ENCODE results near the gene GALNT17. TPM values are rescaled to one million over a fixed set of nuclear protein-coding genes. Genes with fewer than 3 reads are reported as not detected.

GALNT17 gene
- total and polyA plus RNA-seq, 11 donors: 16.9 to 116 (median 73.1) TPM

DNA sequence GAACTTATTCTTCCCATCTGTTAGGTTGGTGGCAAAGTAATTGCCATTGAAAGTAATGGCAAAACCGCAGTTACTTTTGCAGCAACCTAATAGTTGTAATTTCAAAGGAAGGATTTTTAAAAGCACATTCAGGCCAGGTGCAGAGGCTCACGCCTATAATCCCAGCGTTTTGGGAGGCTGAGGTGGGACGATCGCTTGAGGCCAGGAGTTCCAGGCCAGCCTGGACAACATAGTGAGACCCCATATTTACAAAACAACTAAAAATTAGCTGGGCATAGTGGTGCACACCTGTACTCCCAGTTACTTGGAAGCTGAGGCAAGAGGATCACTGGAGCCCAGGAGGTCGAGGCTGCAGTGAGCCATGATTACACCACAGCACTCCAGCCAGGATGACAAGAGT, 374.9 kb downstream of the GALNT17 start:
- DNase-seq (no peak), ATAC-seq (no peak)
- H3K4me1 ChIP-seq: no peaks in the 10 kb centered on the region
- WGBS, 4 donors: 84 to 89% (median 85%) methylated on average over 6 of the region's 6 CpGs
- intact Hi-C loops (cut with DNase I): no loop called here
- H3K9me3 ChIP-seq: no peaks in the 10 kb centered on the region
- no peak overlapping the region for H3K4me3 ChIP-seq
- no peaks in the 10 kb centered on the region for H3K36me3 ChIP-seq
- TF ChIP-seq CTCF (IDR thresholded peaks at IDR 0.05): no peak
- no peak overlapping the region for H3K27ac ChIP-seq
- H3K27me3 ChIP-seq: no peaks in the 10 kb centered on the region

GRCh38 chr7:71507680-71508602, 376.0 kb downstream of the GALNT17 start:
- 65 to 83% (median 75%) methylated on average over 14 of the region's 14 CpGs for WGBS, 4 donors
- H3K4me3 ChIP-seq: no peak overlapping the region
- intact Hi-C loops (cut with DNase I): no loop called here
- ATAC-seq (no peak), DNase-seq (no peak)
- H3K27me3 ChIP-seq: no peaks in the 10 kb centered on the region
- no peaks in the 10 kb centered on the region for H3K9me3 ChIP-seq
- H3K36me3 ChIP-seq: no peaks in the 10 kb centered on the region
- no peak overlapping the region for H3K27ac ChIP-seq
- H3K4me1 ChIP-seq: no peaks in the 10 kb centered on the region
- TF ChIP-seq CTCF (IDR thresholded peaks at IDR 0.05) (no peak), POLR2A (IDR thresholded peaks at IDR 0.05) (no peak)

GRCh38 chr7:71509381-71509780, 377.4 kb downstream of the GALNT17 start:
- Histone ChIP-seq H3K4me1 (no peaks in the 10 kb centered on the region), H3K9me3 (no peaks in the 10 kb centered on the region), H3K27me3 (no peaks in the 10 kb centered on the region), H3K27ac (no peak overlapping the region), H3K36me3 (no peaks in the 10 kb centered on the region), H3K4me3 (no peak overlapping the region)
- 33 to 59% (median 47%) methylated on average over 1 of the region's 1 CpG for WGBS, 4 donors
- DNase-seq: no peak
- peak in 3 of 4 donors; percentile 24 to 65 (median 48) for ATAC-seq
- intact Hi-C loops (cut with DNase I): no loop called here
- TF ChIP-seq POLR2A (IDR thresholded peaks at IDR 0.05): no peak
- no peak for TF ChIP-seq CTCF (IDR thresholded peaks at IDR 0.05)

DNA sequence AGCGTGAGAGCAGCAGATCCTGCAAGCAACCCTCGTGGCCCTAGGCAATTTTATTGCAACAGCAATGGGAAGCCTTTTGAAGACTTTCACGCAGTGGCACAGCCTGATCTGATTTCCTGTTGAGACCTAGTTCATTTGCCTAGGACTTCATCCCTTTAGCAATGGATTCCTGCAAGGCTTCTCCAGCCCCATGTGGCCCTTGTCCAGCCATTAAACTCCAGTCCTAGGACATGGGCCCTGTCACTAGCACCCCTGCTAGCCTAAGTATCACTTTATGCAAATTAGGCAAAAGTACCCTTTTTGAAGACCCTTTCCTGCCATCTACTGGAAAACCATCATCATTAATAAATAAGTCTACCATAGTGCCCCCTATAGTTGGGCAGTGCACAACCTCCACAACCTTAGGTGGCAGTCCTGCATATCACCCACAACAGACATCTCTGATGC, 379.4 kb downstream of the GALNT17 start:
- Histone ChIP-seq H3K27me3 (no peaks in the 10 kb centered on the region), H3K27ac (no peak overlapping the region), H3K4me3 (no peak overlapping the region), H3K9me3 (no peaks in the 10 kb centered on the region), H3K36me3 (no peaks in the 10 kb centered on the region), H3K4me1 (no peaks in the 10 kb centered on the region)
- WGBS, 4 donors: 80 to 83% (median 81%) methylated on average over 3 of the region's 3 CpGs
- TF ChIP-seq CTCF (IDR thresholded peaks at IDR 0.05) (peak in 2 of 12 donors; percentile 16 to 29), POLR2A (IDR thresholded peaks at IDR 0.05) (no peak)
- intact Hi-C loops (cut with DNase I): loop anchor here in 4 of 10 donors (10.0 kb wide), 4 partner anchors 377 to 657 kb away; partner anchors contain the start of gene GALNT17 (in 2 of the 4)
- ATAC-seq (peak in 1 of 4 donors; percentile 30), DNase-seq (no peak)

Measured in heart left ventricle (tissue), 16 donors.